Measurements from ENCODE around the gene DST. TPM values are rescaled to one million over a fixed set of nuclear protein-coding genes. Genes with fewer than 3 reads are reported as not detected.

DST gene
- total RNA-seq, 1 experiment from 2014 or later: 91.9 TPM

GRCh38 chr6:56416247-56416646 is 226.4 kb downstream of the DST start:
- Histone ChIP-seq H2BK20ac (ENCODE audit: low read depth, low read length, poor library complexity, severe bottlenecking) (no peak overlapping the region), H2BK120ac (ENCODE audit: low read depth, low read length, poor library complexity, severe bottlenecking) (no peak overlapping the region), H3K4ac (ENCODE audit: low read depth, low read length) (no peak overlapping the region), H3K9ac (ENCODE audit: extremely low read depth, insufficient read length, low read length) (no peak overlapping the region), H2AK5ac (ENCODE audit: insufficient read length, low read length) (no peak overlapping the region), H4K5ac (ENCODE audit: insufficient read length, low read depth, low read length) (no peak overlapping the region), H3K23ac (ENCODE audit: insufficient read length, low read depth, low read length) (no peak overlapping the region), H3K23me2 (ENCODE audit: insufficient read length, low read depth, low read length, poor library complexity, severe bottlenecking) (no peaks in the 10 kb centered on the region), H2BK5ac (ENCODE audit: insufficient read length, low read length) (no peak overlapping the region), H4K20me1 (ENCODE audit: control insufficient read depth, insufficient read depth, insufficient read length) (no peaks in the 10 kb centered on the region), H3K79me1 (ENCODE audit: insufficient read depth, low read depth, low read length, poor library complexity, severe bottlenecking) (no peaks in the 10 kb centered on the region), H4K91ac (ENCODE audit: insufficient read length, low read depth, low read length) (no peak overlapping the region), H3K4me2 (ENCODE audit: insufficient read depth, insufficient read length, low read length) (no peak overlapping the region), H3K27ac (ENCODE audit: insufficient read length, low read depth, low read length) (no peak overlapping the region), H3K18ac (ENCODE audit: insufficient read length, low read depth, low read length) (no peak overlapping the region), H3K56ac (ENCODE audit: insufficient read length, low read depth, low read length) (no peak overlapping the region), H3K14ac (ENCODE audit: insufficient read depth, low read length) (no peak overlapping the region), H2AFZ (ENCODE audit: low read length) (no peak overlapping the region), H2BK15ac (ENCODE audit: low read depth, low read length) (no peak overlapping the region), H3K9me3 (ENCODE audit: control insufficient read depth, low read depth, low read length) (no peaks in the 10 kb centered on the region), H2BK12ac (ENCODE audit: insufficient read length, low read depth, low read length) (no peak overlapping the region), H3T11ph (ENCODE audit: low read length) (no peak overlapping the region), H3K27me3 (ENCODE audit: insufficient read depth, low read length) (no peaks in the 10 kb centered on the region), H3K79me2 (ENCODE audit: insufficient read depth, low read length) (no peaks in the 10 kb centered on the region), H3K4me1 (ENCODE audit: insufficient read depth, low read length) (no peaks in the 10 kb centered on the region), H4K8ac (replicated peaks; ENCODE audit: insufficient read length, low read depth, low read length) (no peak overlapping the region)
- H3K27ac Mint-ChIP-seq: no peak overlapping the region
- H3K9me3 Mint-ChIP-seq: no peaks in the 10 kb centered on the region
- DNase-seq: no peak
- no peaks in the 10 kb centered on the region for H3K4me1 Mint-ChIP-seq
- H3K27me3 Mint-ChIP-seq (ENCODE audit: low read depth): no peaks in the 10 kb centered on the region
- no peak overlapping the region for H3K4me3 Mint-ChIP-seq
- no peaks in the 10 kb centered on the region for H3K36me3 Mint-ChIP-seq (ENCODE audit: insufficient read depth in 1 of 3, low read depth in 3 of 3)
- no CpG with 5 or more reads among the region's 2 CpGs for WGBS (ENCODE audit: extremely low coverage, insufficient read length, low lambda C conversion rate)
- no peak for TF ChIP-seq CTCF (conservative IDR thresholded peaks at IDR 0.05)
